Mucosa of stomach (tissue), 1 donor: Measurements from ENCODE around the gene IDH3A.

ENCODE experiments used
- H3K27me3 ChIP-seq: one replicate; pipeline ENCODE4 v1.7.0; 2013; ENCODE audit warnings: mild to moderate bottlenecking, low read length; ENCODE audit not compliant: control insufficient read depth, insufficient read depth
- H3K36me3 ChIP-seq: one replicate; pipeline ENCODE4 v1.7.0; 2013; ENCODE audit warnings: low read length; ENCODE audit not compliant: control insufficient read depth, insufficient read depth
- H3K4me1 ChIP-seq: one replicate; pipeline ENCODE4 v1.7.0; 2013; ENCODE audit warnings: mild to moderate bottlenecking, low read length; ENCODE audit not compliant: control insufficient read depth, insufficient read depth
- H3K4me3 ChIP-seq: one replicate; pipeline ENCODE4 v1.7.0; 2013; ENCODE audit warnings: low read length
- H3K9ac ChIP-seq: one replicate; pipeline ENCODE4 v1.7.0; 2013; ENCODE audit warnings: mild to moderate bottlenecking, low read length, moderate library complexity
- H3K9me3 ChIP-seq: one replicate; pipeline ENCODE4 v1.7.0; 2013; ENCODE audit warnings: mild to moderate bottlenecking, low read length, moderate library complexity; ENCODE audit not compliant: control insufficient read depth
- donor health status: Pancreatic carcinoma.

IDH3A gene

GRCh38 chr15:78154955-78155354 is 5.8 kb downstream of the IDH3A start:
- H3K9ac ChIP-seq, result no peak overlapping the region
- H3K27me3 ChIP-seq, result no peaks in the 10 kb centered on the region
- H3K9me3 ChIP-seq, result no peaks in the 10 kb centered on the region
- peaks cover 6% of the 10 kb centered on the region for H3K4me1 ChIP-seq
- no peaks in the 10 kb centered on the region for H3K36me3 ChIP-seq
- H3K4me3 ChIP-seq, result no peak overlapping the region

GRCh38 chr15:78155355-78155939 is 6.3 kb downstream of the IDH3A start:
- peaks cover under 1% of the 10 kb centered on the region for H3K4me1 ChIP-seq
- H3K9me3 ChIP-seq, result no peaks in the 10 kb centered on the region
- H3K36me3 ChIP-seq, result no peaks in the 10 kb centered on the region
- H3K27me3 ChIP-seq, result no peaks in the 10 kb centered on the region
- H3K9ac ChIP-seq, result no peak overlapping the region
- no peak overlapping the region for H3K4me3 ChIP-seq

- H3K9me3 ChIP-seq, result no peaks in the 10 kb centered on the region
- H3K27me3 ChIP-seq, result no peaks in the 10 kb centered on the region
- H3K36me3 ChIP-seq, result no peaks in the 10 kb centered on the region
- H3K4me3 ChIP-seq, result no peak overlapping the region
- no peak overlapping the region for H3K9ac ChIP-seq
- H3K4me1 ChIP-seq, result no peaks in the 10 kb centered on the region
Measured at GRCh38 chr15:78156653-78157052, 7.5 kb downstream of the IDH3A start.

GRCh38 chr15:78157203-78157602 is 8.0 kb downstream of the IDH3A start:
- Histone ChIP-seq H3K27me3 (no peaks in the 10 kb centered on the region), H3K9me3 (no peaks in the 10 kb centered on the region), H3K36me3 (no peaks in the 10 kb centered on the region), H3K4me1 (no peaks in the 10 kb centered on the region), H3K9ac (no peak overlapping the region), H3K4me3 (no peak overlapping the region)

GRCh38 chr15:78159395-78159794 is 10.2 kb downstream of the IDH3A start:
- Histone ChIP-seq H3K27me3 (no peaks in the 10 kb centered on the region), H3K9ac (no peak overlapping the region), H3K4me1 (no peaks in the 10 kb centered on the region), H3K4me3 (no peak overlapping the region), H3K9me3 (no peaks in the 10 kb centered on the region), H3K36me3 (no peaks in the 10 kb centered on the region)

GRCh38 chr15:78162038-78162437 is 12.9 kb downstream of the IDH3A start:
- Histone ChIP-seq H3K36me3 (peaks cover 7% of the 10 kb centered on the region), H3K4me1 (no peaks in the 10 kb centered on the region), H3K27me3 (no peaks in the 10 kb centered on the region), H3K4me3 (no peak overlapping the region), H3K9ac (no peak overlapping the region), H3K9me3 (no peaks in the 10 kb centered on the region)

GRCh38 chr15:78164010-78164409 is 14.8 kb downstream of the IDH3A start:
- no peak overlapping the region for H3K9ac ChIP-seq
- no peak overlapping the region for H3K4me3 ChIP-seq
- peaks cover 11% of the 10 kb centered on the region for H3K36me3 ChIP-seq
- H3K4me1 ChIP-seq, result no peaks in the 10 kb centered on the region
- H3K9me3 ChIP-seq, result no peaks in the 10 kb centered on the region
- H3K27me3 ChIP-seq, result no peaks in the 10 kb centered on the region

GRCh38 chr15:78167227-78167888 is 18.2 kb downstream of the IDH3A start:
- Histone ChIP-seq H3K9ac (no peak overlapping the region), H3K4me1 (no peaks in the 10 kb centered on the region), H3K9me3 (no peaks in the 10 kb centered on the region), H3K27me3 (no peaks in the 10 kb centered on the region), H3K4me3 (no peak overlapping the region), H3K36me3 (peaks cover 11% of the 10 kb centered on the region)

GRCh38 chr15:78168608-78169007 is 19.4 kb downstream of the IDH3A start:
- no peak overlapping the region for H3K9ac ChIP-seq
- H3K4me3 ChIP-seq, result no peak overlapping the region
- no peaks in the 10 kb centered on the region for H3K9me3 ChIP-seq
- peaks cover 11% of the 10 kb centered on the region for H3K36me3 ChIP-seq
- H3K4me1 ChIP-seq, result no peaks in the 10 kb centered on the region
- no peaks in the 10 kb centered on the region for H3K27me3 ChIP-seq

- Histone ChIP-seq H3K9ac (no peak overlapping the region), H3K36me3 (peaks cover 6% of the 10 kb centered on the region), H3K9me3 (no peaks in the 10 kb centered on the region), H3K4me1 (no peaks in the 10 kb centered on the region), H3K4me3 (no peak overlapping the region), H3K27me3 (no peaks in the 10 kb centered on the region)
Measured at GRCh38 chr15:78170848-78171773, 21.9 kb downstream of the IDH3A start.

- H3K36me3 ChIP-seq, result peaks cover 4% of the 10 kb centered on the region
- H3K9ac ChIP-seq, result no peak overlapping the region
- no peaks in the 10 kb centered on the region for H3K4me1 ChIP-seq
- no peaks in the 10 kb centered on the region for H3K27me3 ChIP-seq
- H3K4me3 ChIP-seq, result no peak overlapping the region
- no peaks in the 10 kb centered on the region for H3K9me3 ChIP-seq
Measured at GRCh38 chr15:78171864-78172472, 22.8 kb downstream of the IDH3A start.

GRCh38 chr15:78174401-78174800 is 25.2 kb downstream of the IDH3A start:
- Histone ChIP-seq H3K4me1 (no peaks in the 10 kb centered on the region), H3K9me3 (no peaks in the 10 kb centered on the region), H3K4me3 (no peak overlapping the region), H3K36me3 (no peaks in the 10 kb centered on the region), H3K9ac (no peak overlapping the region), H3K27me3 (no peaks in the 10 kb centered on the region)
